GM18909 (cell line): ENCODE data around the gene MAK.
"Not testable (repeated sequence)": the region's sequence is repeated elsewhere in the genome, so short reads cannot be mapped to it uniquely, and the experiment has no call there.

Experiments
- ATAC-seq: cut with Tn5 transposase; IDR thresholded peaks from one replicate; pipeline ENCODE4 v1.9.1; 2021; ENCODE audit warnings: mild to moderate bottlenecking; ENCODE audit not compliant: unreplicated experiment, poor library complexity

Gene MAK

DNA sequence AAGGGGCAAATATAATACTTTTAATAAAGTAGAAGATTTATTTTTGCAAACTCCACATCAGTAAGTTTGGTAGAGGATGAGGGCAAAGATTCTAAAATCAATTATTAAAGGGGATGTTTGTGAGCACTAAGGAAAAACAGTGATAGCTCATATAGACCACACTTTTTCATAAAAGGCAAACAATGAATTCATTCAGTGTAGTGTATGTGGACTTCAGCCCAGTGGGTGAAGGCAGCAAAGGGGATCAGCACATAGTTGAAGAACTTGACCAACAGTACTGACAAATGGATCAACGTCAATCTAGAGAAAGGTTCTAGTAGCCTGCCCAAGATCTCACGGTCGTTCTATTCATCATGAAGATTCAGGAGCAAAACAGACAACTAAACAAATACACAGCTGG is 45.3 kb downstream of the MAK start:
- no peak for ATAC-seq

- ATAC-seq, result no peak
Measured at GRCh38 chr6:10792101-10792500, 46.2 kb downstream of the MAK start.

- no peak for ATAC-seq
Measured at GRCh38 chr6:10791673-10792072, 46.7 kb downstream of the MAK start.

DNA sequence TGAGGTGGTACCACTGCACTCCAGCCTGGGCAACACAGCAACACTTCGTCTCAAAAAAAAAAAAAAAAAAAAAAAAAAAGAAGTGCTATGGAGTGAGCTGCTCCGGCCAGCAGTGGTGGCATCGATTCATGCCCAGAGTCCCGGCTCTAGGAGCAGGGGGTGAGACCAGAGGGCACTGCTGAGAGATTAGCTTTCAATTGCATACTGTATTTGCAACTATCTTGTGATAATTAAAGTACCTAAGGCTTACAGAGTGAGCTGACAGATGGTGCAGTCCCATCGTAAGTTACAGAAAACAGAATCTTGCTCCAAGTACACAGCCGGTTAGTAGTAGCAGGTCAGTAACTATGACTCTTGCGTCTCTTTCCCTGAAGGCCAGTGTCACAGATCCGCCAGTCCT is 59.3 kb downstream of the MAK start:
- ATAC-seq, result no peak

- no peak for ATAC-seq
Measured at GRCh38 chr6:10778230-10778629, 60.1 kb downstream of the MAK start.

DNA sequence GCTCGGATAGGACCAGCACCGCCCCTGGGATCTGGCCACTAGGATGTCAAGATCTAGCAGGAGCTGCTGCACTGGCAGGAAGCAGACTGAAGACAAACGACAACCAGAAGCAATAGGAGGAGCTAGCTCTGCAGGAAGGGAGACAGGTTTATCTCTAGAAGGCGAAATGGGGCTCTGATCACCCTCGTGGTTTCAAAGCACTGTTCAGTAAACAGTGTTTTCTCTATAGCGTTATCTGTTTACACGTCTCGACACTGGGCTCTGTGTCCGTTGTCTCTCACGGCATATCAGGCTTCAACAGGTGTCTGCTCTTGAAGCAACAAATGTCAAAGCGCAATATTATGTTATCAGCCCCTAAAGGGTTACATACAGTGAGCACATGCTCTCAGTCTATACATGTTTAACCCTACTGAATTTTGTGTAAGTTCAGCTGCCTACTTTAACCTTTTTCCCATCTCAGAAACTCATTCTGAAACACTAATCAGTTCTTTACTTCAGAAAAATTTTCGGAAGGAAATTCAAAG is 66.9 kb downstream of the MAK start:
- ATAC-seq, result no peak

DNA sequence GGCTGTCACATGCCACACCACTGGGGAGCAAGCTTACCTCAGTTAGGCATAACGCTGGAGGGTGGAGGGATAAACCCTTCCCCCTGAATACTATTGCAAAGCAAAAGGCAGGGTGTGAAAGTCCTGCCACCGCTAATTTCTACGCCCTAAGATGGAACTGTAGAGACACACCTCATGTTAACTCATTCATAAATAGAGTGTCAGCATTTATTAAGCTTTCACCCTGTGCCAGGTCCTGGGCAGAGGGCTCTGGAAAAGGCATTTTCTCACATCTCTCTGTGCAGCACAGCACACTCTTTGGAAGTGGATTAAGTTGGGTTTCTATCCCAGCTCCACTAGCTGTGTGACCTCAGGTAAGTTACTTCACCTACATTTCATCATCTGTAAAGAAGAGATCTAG is 68.9 kb downstream of the MAK start:
- no peak for ATAC-seq

DNA sequence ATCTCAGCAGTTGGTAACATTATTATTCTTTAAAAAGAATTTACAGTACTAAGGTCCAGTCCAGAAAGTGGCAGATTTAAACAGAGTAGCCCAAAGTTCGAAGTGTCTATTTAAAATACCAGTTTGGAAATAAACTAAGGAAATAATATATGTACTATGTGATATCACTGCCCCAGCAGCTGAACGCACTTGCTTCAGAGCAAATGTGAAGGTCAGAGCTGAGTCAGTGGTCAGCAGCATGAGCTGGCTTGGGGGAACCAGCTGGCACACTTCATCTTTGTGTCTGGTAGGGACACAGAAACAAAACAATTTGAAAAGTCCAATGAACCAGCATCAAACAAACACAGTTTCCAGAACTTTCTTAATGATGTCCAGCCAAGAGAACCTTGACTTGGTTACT is 75.3 kb downstream of the MAK start:
- ATAC-seq, result no peak

GRCh38 chr6:10759884-10760329 is 78.4 kb downstream of the MAK start:
- ATAC-seq, result no peak

DNA sequence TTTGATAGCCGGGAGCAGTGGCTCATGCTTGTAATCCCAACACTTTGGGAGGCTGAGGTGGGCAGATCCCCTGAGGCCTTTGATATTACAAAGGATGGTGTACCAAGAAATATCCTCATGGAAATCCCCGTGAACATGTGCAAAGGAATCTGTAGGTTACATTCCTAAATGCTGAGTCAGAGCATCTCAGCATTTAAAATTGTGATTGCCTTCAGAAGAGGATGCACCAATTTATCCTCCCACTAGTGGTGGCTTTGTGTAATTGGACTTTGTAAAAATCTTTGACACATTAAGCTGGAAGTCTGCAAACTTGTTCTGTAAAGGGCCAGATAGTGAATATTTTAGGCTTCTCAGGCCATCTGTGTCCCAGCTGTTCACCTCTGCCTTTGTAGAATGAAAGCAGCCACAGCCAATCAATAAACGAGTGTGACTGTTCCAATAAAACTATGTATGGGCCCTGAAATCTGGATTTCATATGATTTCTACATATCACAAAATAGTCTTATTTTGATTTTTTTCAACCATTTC is 79.0 kb downstream of the MAK start:
- peak; percentile 76 for ATAC-seq

DNA sequence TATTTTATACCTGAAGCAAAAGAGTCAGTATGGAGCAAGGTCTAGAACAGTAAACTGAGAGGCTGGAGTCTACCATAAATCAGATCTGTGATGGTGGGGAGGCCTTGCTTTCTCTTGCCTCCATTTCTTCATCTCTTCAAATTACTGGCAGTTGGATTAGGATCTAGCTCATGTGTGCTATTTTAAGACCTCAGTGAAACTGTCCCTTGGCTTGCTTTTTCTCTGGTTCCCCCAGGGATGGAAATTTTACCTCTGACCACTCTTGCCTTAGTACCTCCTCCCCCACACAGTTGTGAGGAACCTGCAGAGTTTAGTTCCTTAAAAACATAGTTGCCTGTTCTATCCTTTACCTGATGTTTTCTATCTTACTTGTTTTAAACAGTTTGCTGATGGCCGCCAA is 82.3 kb downstream of the MAK start:
- ATAC-seq, result no peak

GRCh38 chr6:10751757-10752156 is 86.6 kb downstream of the MAK start:
- ATAC-seq, result not testable (repeated sequence)

- ATAC-seq, result not testable (repeated sequence)
Measured at GRCh38 chr6:10750568-10750967, 87.8 kb downstream of the MAK start.

DNA sequence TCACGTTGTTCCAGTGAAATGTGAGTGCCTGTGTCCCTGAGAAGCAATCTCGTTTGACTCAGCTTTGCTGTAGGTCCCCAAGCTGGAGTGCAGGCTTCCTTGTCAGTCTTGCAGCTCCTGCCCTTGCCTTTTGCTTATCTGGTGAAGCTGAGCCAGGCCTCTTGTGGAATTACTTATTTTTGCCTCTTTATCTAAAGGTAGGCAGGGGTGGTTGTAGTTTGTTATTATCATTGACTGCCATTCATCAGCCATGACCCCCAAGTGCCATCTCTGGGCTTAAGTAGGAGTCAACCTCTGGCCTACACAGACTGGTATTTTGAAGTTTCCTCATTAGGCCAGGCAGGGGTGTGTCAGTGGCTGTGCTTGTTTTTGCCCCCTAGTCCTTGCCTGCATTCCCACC is 88.6 kb downstream of the MAK start:
- no peak for ATAC-seq

DNA sequence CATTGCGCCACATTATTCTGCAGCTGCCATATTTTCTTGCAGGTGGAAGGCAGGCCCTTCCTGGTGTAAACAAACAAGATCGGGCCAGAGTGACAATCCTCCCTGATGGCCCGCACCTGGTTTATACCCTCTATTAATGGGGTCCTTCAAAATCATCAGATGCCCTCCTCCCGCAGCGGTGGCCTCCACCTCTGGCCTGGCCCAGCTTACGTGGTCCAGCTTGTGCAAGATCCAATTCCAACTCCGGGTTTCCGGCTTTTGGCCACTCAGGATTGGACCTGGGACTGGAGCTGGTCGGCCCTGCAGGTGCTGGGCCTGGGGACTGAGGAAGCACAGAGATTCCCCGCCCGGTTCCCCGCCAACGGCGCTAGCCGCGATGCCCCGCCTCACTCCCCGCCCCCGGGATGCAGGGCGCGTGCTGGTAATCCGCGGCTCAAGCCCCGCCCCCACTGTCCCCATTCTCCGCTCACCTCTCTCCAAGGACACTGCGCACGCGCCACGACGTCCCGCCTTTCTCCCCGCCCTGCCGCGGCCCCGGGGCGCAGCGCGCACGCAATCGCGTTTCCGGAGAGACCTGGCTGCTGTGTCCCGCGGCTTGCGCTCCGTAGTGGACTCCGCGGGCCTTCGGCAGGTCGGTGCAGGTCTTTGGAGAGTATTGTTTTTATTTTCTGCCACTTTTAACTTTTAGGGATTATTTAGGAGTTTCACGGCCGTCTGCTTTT is 90.9 kb downstream of the MAK start, which contains the start of gene TMEM14B:
Gene TMEM14B, plus strand, starts transcription at position 555 of the 722 bp plus-strand sequence. CDS start 1,441 bp downstream, outside the sequence.
- peak; percentile 96 for ATAC-seq

GRCh38 chr6:10746915-10747250 is 91.5 kb downstream of the MAK start:
- no peak for ATAC-seq

- no peak for ATAC-seq
Measured at GRCh38 chr6:10745116-10745515, 93.2 kb downstream of the MAK start.

- ATAC-seq, result no peak
Measured at GRCh38 chr6:10743515-10743914, 94.8 kb downstream of the MAK start.

DNA sequence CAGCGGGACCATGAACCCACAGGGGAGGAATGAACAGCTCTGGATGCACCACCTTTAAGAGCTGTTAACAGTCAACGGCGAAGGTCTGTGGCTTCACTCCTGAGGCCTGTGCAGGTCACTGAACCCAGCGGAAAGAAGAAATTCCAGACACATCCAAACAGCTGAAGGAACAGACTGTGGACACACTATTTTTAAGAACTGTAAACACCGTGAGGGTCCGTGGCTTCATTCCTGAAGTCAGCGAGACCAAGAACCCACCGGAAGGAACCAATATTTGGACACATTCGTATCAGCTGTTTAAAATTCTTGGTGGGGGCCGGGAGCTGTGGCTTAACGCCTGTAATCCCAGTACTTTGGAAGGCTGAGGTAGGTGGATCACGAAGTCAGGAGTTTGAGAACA is 96.1 kb downstream of the MAK start:
- ATAC-seq, result no peak

- ATAC-seq, result not testable (repeated sequence)
Measured at GRCh38 chr6:10741643-10742042, 96.7 kb downstream of the MAK start.

DNA sequence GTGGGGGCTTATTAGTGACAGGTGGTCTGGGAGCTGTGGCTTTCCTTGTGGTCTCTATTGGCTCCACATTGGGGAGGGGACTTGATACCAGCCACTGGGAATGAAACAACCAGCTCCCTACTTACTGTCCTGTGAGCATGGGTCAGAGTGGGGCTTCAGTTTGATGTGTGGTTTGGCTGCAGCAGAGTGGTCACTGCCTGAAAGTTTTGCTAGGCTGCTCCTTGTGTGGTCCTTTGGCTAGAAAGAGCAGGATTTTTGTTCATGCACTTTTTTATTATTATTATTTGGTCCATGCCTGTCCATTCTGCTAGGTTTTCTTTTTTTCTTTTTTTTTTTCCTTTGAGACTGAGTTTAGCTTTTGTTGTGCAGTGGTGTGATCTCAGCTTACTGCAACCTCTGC is 98.3 kb downstream of the MAK start:
- no peak for ATAC-seq

DNA sequence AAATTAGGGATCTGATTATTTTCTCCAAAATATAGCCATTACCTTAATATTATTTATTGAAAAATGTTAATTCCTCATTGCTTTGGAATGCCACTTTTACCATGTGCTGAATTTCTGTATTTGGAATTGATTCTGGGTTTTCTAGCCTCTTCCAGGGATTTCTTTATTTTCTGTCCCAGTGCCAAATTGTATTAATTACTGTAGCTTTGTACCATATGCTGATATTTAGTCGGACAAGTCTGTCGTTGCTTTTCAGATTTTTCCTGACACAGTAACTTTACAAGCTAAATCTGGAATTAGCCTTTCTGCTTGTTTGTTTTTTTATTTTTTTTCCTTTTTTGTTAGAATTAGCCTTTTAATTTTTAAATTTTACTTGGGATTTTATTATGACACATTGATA is 101.6 kb downstream of the MAK start:
- ATAC-seq, result no peak
